Stimulated activated CD4-positive, alpha-beta T cell treated with anti-CD3 and anti-CD28 coated beads, Interleukin-15, amount 100 ng/mL, for 48 hours (primary cell): ENCODE data around the gene TRERF1.
"Not testable (repeated sequence)": the region's sequence is repeated elsewhere in the genome, so short reads cannot be mapped to it uniquely, and the experiment has no call there.

ENCODE experiments used
- DNase-seq, 2 donors: peaks; one replicate each; pipeline ENCODE4 v3.0.0-alpha.2; 2020; ENCODE audit warnings: low read depth in 2 of 2

Gene TRERF1

DNA sequence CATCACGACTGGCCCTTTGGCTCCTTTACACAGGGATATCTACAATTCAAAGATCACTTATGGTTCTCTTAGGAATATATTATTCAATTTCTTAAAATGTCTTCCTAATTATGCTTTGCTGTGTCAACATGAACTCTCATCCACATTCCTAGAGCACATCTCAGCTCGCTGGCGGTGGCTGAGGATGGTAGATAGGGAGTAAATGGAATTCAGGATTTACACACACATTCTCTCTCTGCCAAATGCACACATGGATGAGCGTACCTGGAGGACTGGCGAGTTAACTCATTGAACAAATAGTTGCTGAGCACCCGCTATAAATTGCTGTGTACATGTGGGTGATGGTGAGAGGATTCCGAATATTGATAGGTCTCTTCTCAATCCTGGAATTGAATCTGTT, 229.3 kb downstream of the TRERF1 start:
- DNase-seq: no peak

DNA sequence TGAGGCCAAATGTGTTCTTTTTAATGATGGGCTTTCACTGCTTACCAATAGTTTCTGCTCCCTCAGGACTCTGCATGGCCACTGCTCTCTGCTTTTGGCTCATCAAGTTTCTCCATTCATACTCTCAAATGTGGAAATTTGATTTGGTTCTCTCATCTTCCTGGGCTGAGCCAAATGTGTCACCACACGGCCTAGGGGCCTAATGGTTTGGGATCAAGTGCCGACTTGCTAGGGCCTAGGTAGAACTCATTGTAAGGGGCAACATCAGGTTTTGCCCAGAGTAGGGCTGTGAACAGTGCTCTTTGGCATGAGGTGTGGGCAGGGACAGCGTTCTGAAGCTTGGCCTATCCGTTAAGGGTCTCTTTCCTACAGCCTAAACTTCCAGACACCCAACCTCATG, 230.2 kb downstream of the TRERF1 start:
- no peak for DNase-seq

DNA sequence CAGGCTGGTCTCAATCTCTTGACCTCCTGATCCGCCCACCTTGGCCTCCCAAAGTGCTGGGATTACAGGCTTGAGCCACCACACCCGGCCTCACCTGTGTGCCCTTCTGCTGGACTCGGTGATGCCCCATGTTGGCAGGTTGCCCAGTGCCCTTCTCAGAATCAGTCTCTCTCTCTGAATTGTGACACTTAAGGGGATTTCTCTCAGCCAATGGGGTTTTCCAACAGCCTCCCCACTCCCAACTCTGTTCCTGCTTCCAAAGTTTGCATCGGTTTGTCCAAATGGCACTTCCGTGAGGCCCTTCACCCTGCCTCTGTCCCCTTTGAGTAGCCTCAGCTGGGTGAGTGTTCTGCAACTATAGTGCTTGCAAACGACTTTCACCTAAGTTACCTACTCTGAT, 230.9 kb downstream of the TRERF1 start:
- DNase-seq: no peak

DNA sequence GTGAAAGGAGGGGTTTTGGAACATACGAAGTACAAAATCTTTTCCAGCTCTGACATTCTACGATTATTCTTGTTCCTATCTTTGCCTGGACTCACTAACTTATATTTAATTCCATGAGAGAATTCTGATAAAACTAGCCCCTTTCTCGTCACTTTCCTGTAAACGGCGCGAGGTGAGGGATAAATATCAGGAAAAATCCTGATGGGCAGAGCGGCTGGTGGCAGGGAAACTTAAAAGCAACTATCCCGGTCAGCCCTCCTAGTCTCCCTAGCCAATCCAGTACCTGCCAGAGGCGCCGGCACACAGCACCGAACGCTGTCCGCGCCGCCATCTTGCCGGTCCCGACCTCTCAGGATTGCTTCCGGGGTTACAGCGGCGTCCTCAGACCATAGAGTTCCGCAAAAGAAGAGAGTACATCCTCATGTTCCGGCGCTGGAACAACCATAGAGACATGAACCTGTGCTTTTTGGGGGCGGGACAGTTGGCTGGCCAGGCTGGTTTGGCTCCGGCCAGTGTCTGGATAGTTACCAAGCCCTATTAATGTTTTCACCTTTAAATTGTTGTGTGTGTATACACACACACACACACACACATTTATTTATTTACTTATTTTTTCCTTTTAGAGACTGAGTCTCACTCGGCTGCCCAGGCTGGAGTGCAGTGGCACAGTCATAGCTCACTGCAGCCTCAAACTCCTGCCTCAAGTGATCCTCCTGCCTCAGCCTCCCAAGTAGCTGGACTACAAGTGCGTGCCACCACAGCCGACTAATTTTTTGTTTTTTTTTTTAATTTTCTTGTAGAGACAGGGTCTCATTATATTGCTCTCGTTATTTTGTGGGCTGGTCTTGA, 234.0 kb downstream of the TRERF1 start, which contains the start of gene MRPS10:
Gene MRPS10, minus strand, starts transcription at position 343 of the 849 bp plus-strand sequence. Its CDS starts 12 bp downstream, at position 331.
- DNase-seq: peak; percentile 84 to 86

GRCh38 chr6:42217157-42217518, 234.6 kb downstream of the TRERF1 start:
- DNase-seq: no peak

DNA sequence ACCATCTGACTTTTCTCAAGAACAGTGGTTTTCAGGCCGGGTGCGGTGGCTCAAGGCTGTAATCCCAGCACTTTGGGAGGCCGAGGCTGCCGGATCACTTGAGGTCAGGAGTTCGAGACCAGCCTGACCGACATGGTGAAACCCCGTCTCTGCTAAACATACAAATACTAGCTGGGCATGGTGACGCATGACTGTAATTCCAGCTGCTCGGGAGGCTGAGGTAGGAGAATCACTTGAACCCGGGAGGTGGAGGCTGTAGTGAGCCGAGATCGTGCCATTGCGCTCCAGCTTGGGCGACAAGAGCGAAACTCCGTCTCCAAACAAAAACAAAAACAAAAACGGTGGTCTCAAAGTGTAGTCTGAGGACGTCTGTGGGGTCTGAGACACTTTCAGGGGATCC, 235.2 kb downstream of the TRERF1 start:
- not testable (repeated sequence) for DNase-seq

DNA sequence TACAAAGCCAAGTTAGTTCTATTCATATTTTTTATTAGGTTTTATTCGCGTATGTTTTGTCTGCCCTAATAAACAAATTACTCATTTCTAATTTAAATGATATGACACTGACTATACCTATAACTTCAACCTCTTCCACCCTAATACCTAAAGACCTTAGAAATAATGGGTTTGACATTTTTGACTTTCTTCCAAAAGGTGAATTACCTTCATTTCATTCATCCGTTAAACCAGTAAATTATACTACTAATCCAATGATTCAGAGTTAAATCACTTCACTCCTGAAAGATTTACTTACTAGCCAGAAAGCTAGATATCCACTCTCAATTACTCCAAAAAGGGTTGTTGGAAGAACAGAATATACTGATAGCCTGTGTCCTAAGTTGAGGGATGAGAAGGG, 239.3 kb downstream of the TRERF1 start:
- no peak for DNase-seq

GRCh38 chr6:42211726-42212125, 240.0 kb downstream of the TRERF1 start:
- no peak for DNase-seq

DNA sequence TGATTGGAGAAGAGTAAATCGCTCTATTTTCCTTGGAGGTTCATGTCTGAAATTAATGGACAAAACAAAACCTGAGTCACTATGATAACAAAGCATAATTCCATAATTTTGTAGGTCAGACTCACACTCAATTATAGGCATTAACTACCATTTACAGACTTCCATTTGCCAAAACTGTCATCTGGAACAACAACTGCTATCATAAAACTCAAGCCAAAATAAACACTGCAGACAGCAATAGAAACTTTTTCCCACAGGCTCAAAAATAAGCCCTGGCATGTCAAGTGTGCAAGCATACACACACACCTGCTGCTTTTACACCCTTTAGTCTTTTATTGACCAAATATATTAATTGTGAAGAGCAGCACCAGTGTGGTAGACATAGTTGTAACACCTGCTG, 241.2 kb downstream of the TRERF1 start:
- no peak for DNase-seq

DNA sequence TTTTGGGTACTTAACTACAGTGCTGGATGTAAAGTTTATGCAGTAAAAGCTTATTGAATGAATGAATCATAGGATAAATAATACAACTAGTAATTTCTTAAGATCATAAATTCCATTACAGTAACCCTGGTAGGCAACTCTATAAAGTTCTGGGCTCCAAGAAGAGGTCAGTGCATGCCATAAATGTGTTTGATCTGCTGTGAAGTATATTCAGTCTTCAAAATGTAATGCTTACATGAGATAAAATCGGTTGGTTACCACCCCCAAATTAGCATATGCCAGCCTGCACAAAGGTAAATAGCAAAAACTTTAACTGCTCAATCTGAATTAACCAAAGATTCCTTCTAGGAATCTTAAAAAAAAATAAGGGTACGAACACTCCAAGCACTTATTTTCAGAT, 244.2 kb downstream of the TRERF1 start:
- not testable (repeated sequence) for DNase-seq

GRCh38 chr6:42204768-42205282, 246.9 kb downstream of the TRERF1 start:
- no peak for DNase-seq

DNA sequence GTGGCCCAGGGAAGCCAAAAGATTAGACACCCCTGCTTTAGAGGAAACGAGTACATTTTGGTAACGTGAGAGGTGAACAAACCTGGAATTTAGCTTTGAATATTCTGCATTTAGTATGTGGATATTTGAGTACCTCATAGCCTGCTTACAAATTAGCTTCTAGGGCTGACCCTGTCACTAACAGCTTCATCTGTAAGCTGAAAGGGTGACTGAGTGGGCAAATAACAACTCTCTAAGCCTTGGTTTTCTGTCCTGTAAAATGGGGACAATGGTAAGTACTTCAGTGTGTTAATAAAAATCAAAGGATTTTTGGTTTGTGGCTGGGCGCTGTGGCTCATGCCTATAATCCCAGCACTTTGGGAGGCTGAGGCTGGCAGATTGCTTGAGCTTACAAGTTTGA, 248.5 kb downstream of the TRERF1 start:
- DNase-seq: no peak

DNA sequence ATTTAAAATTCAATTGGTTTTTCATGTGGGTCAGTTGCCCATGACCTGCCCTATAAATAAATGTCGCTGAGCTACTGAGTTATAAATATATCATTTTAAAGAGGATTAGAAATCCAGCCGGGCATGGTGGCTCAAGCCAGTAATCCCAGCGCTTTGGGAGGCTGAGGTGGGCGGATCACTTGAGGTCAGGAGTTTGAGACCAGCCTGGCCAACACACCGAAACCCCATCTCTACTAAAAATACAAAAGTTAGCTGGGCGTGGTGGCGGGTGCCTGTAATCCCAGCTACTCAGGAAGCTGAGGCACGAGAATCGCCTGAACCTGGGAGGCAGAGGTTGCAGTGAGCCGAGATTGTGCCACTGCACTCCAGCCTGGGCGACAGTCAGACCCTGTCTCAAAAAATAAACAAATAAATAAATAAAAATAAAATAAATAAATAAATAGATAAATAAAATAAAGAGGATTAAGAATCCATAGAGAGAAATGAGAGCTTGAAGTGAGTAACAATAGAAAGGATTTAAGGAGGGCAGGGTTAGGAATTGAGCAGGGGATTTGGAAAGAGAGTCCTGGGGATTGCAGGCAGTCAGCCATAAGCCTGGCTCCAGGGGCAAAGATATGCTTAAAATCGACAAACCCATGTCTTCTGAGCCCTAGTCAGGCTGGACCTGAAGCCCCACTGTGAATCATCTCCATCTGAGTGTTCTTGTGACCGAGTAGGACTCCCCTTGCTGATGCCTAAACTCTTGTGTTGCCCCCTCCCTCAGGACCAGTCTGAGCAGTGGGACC, 249.4 kb downstream of the TRERF1 start:
- DNase-seq: not testable (repeated sequence)

DNA sequence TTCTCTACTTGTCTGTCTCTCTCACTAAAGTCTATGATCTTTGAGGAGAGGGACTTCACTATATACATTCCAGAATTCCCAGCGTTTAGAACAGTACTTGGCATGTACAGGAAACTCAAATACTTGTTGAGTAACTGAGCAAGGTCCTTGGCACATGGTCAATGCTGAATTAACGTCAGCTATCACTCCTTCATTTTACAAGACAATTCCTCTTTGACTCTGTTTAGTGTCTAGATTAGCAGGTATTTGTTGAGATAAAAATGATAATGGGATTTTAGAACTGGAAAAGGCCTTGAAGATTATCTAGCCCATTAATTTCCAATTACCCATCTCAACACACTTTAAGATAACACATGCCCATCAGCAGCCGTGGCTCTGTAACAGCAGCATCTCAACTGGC, 250.3 kb downstream of the TRERF1 start:
- DNase-seq: no peak

- no peak for DNase-seq
Measured at GRCh38 chr6:42200035-42200434, 251.7 kb downstream of the TRERF1 start.

DNA sequence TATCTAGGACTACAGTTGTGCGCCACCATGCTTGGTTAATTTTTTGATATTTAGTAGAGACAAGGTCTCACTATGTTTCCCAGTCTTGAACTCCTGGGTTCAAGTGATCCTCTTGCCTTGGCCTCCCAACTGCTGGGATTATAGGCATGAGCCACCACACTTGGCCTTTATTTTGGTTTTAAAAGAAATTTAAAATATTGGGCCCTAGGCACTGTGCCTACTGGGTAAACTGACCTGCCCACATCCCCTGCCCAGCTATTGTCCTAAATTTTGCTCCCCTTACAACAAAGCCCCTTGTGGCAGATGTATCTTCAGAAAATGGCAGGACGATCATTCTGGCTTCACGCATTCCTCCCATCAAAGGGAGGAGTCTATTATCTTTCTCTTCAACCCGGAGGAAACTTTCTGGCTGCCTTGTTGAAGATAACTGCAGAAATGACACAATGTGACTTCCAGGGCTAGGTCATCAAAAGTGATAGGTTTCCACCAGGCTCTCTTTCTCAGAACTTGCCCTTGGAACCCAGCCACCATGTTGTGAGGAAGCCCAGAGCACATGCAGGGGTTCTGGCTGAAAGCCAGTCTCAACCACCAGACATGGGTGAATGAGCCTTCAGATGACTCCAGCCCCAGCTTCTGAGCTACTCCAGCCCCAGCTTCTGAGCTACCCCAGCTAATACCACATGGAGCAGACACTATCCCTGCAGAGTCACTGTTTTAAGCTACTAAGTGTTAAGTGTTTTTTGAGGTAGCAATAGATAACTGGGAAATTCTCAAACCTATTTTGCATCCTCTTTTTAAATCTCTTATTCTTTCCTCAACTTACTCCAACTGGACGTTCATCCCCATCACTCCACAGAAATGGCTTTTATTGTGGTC, 252.4 kb downstream of the TRERF1 start:
- no peak for DNase-seq

- DNase-seq: no peak
Measured at GRCh38 chr6:42197555-42198362, 254.0 kb downstream of the TRERF1 start.

DNA sequence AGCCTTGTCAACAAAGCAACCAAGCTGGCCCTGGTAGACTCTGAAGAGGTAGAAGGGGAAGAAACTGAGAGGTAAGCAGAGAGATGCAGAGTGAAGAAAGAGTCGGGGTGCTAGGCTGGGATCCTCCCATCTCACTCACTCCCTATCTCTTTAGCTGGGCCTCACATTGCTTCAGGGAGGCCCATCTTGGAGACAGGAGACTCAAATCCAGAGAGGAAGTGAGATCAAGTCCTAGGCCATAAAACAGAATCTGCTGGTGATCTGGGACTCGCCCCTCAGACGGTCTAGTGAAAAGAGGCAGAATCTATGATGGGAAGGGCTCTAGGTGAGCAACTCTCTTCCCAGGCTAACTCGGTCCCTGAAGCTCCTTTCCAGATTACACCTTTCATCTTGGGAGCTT, 256.3 kb downstream of the TRERF1 start:
- no peak for DNase-seq

GRCh38 chr6:42194056-42194455, 257.7 kb downstream of the TRERF1 start:
- DNase-seq: no peak

- no peak for DNase-seq
Measured at GRCh38 chr6:42193491-42193894, 258.2 kb downstream of the TRERF1 start.

- DNase-seq: not testable (repeated sequence)
Measured at GRCh38 chr6:42192385-42192784, 259.3 kb downstream of the TRERF1 start.
